ENCODE data around the gene PABPN1L. TPM values are rescaled to one million over a fixed set of nuclear protein-coding genes. Genes with fewer than 3 reads are reported as not detected.

PABPN1L gene
- total and polyA plus RNA-seq, 2 experiments from 2014 or later: not detected

DNA sequence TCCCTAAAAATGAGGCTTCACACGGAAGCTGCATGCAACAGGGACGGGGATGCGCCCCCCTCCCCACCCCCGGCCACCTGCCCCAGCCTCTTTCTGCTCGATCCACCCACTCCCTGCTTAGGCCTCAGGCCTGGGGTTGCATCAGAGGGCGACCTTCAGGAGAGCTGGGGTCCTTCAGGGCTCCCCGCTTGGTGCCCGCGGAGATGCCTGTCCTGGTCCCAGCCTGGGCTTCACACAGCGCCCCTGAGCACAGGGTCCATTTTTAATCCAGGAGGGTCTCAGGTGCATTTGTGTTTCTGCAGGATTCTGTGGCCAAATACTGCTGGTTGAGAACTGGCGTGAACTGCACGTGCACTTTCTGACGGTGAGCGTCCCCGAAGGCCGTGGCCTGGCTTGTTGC, 47.3 kb downstream of the PABPN1L start:
- no peak overlapping the region for H3K4me3 ChIP-seq
- ATAC-seq (peak; percentile 5; the same call in 2 of the 3 replicates), DNase-seq (ENCODE audit: low spot score) (no peak)
- H3F3A ChIP-seq (replicated peaks; ENCODE audit: low read depth): no peaks in the 10 kb centered on the region
- Mint-ChIP-seq H3K27ac (peak overlapping the region; percentile 83; the same call in 1 of the 2 replicates), H3K4me1 (0 out of 3 replicates have a peak, but pooled peaks cover 5% of the 10 kb centered on the region), H3K27me3 (ENCODE audit: insufficient read depth, low read depth, poor library complexity) (peaks cover 5% of the 10 kb centered on the region), H3K4me3 (no peak overlapping the region), H3K36me3 (ENCODE audit: low read depth) (peaks cover 3% of the 10 kb centered on the region; the same call in 2 of the 3 replicates), H3K9me3 (no peaks in the 10 kb centered on the region; the same call in 2 of the 3 replicates)
- no peak overlapping the region for H3K27ac ChIP-seq (ENCODE audit: low read depth)
- H4K20me1 ChIP-seq (replicated peaks; ENCODE audit: insufficient read depth): no peaks in the 10 kb centered on the region
- no peaks in the 10 kb centered on the region for H3K27me3 ChIP-seq (ENCODE audit: insufficient read depth)
- H3K4me2 ChIP-seq: no peak overlapping the region
- no peak overlapping the region for H2AFZ ChIP-seq
- no peaks in the 10 kb centered on the region for H3K36me3 ChIP-seq (ENCODE audit: insufficient read depth)
- H3K79me2 ChIP-seq (replicated peaks; ENCODE audit: insufficient read depth): no peaks in the 10 kb centered on the region
- no peak for TF ChIP-seq NANOG (IDR thresholded peaks at IDR 0.05; ENCODE audit: borderline replicate concordance)
- no peak for TF ChIP-seq CTCF (conservative IDR thresholded peaks at IDR 0.05; ENCODE audit: low read depth in 2 of 2)
- TF ChIP-seq JUNB (IDR thresholded peaks at IDR 0.05; ENCODE audit: unreplicated experiment): no peak
- no peak for TF ChIP-seq CREB1 (CRISPR knock-in tag; IDR thresholded peaks at IDR 0.05; ENCODE audit: low read depth)
- TF ChIP-seq ETS1 (IDR thresholded peaks at IDR 0.05): no peak
- TF ChIP-seq EZH2 (IDR thresholded peaks at IDR 0.05; ENCODE audit: low read depth, unreplicated experiment): no peak
- TF ChIP-seq EZH2phosphoT487 (IDR thresholded peaks at IDR 0.05; ENCODE audit: unreplicated experiment): no peak
- no peak for TF ChIP-seq ZNF114 (CRISPR knock-in tag; IDR thresholded peaks at IDR 0.05)
- no peak for TF ChIP-seq ZNF462 (CRISPR knock-in tag; IDR thresholded peaks at IDR 0.05)
- TF ChIP-seq REST (IDR thresholded peaks at IDR 0.05; ENCODE audit: unreplicated experiment): no peak
- TF ChIP-seq POLR2AphosphoS5 (IDR thresholded peaks at IDR 0.05; ENCODE audit: low read depth): no peak
- no peak for TF ChIP-seq ZNF331 (CRISPR knock-in tag; IDR thresholded peaks at IDR 0.05; ENCODE audit: low read depth)
- TF ChIP-seq STAT1 (IDR thresholded peaks at IDR 0.05; ENCODE audit: unreplicated experiment): no peak
- no peaks in the 10 kb centered on the region for H3K4me1 ChIP-seq (ENCODE audit: insufficient read depth)
- no peaks in the 10 kb centered on the region for H3K9me2 ChIP-seq (ENCODE audit: insufficient read depth)

All from GM23338 (cell line).